ENCODE measurements around the gene TIAL1.

DNA sequence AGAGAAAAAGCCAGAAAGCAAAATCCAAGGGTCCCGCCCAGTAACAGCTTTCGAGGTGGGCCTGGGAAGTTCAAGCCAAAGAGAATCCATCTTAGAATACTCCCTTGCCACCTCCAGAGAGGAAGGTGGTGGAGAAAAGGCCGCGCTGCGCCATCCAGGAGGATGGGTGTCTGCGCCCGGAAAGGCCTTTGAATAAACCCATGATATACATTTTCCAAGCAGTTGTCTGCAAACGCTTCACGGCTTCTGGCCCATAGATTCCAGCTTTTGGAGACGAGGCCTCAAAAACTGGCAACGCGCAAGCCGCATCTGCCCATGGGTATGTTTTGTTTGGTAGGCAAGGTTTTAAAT, 72.1 kb downstream of the TIAL1 start:
- TF ChIP-seq, protein P1, sequence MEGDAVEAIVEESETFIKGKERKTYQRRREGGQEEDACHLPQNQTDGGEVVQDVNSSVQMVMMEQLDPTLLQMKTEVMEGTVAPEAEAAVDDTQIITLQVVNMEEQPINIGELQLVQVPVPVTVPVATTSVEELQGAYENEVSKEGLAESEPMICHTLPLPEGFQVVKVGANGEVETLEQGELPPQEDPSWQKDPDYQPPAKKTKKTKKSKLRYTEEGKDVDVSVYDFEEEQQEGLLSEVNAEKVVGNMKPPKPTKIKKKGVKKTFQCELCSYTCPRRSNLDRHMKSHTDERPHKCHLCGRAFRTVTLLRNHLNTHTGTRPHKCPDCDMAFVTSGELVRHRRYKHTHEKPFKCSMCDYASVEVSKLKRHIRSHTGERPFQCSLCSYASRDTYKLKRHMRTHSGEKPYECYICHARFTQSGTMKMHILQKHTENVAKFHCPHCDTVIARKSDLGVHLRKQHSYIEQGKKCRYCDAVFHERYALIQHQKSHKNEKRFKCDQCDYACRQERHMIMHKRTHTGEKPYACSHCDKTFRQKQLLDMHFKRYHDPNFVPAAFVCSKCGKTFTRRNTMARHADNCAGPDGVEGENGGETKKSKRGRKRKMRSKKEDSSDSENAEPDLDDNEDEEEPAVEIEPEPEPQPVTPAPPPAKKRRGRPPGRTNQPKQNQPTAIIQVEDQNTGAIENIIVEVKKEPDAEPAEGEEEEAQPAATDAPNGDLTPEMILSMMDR (conservative IDR thresholded peaks at IDR 0.05) = no peak
- no peak for TF ChIP-seq EZH2 (IDR thresholded peaks at IDR 0.05; ENCODE audit: low read depth)
